ENCODE measurements around the gene DEF6.

The DEF6 gene

GRCh38 chr6:35360349-35361138 lies 62.9 kb downstream of the DEF6 start:
- Mint-ChIP-seq H3K27ac (no peak overlapping the region), H3K4me1 (ENCODE audit: low read depth) (peaks cover 12% of the 10 kb centered on the region), H3K27me3 (ENCODE audit: low read depth) (no peaks in the 10 kb centered on the region), H3K9me3 (no peaks in the 10 kb centered on the region), H3K4me3 (no peak overlapping the region), H3K36me3 (ENCODE audit: low read depth) (peaks cover 22% of the 10 kb centered on the region)

- H3K9me3 Mint-ChIP-seq: no peaks in the 10 kb centered on the region
- H3K27ac Mint-ChIP-seq: no peak overlapping the region
- H3K27me3 Mint-ChIP-seq (ENCODE audit: low read depth): no peaks in the 10 kb centered on the region
- peaks cover 17% of the 10 kb centered on the region for H3K4me1 Mint-ChIP-seq (ENCODE audit: low read depth)
- H3K4me3 Mint-ChIP-seq: no peak overlapping the region
- H3K36me3 Mint-ChIP-seq (ENCODE audit: low read depth): peaks cover 17% of the 10 kb centered on the region
These were observed 64.6 kb downstream of the DEF6 start for GRCh38 chr6:35362200-35362599.

GRCh38 chr6:35363293-35363750 lies 65.7 kb downstream of the DEF6 start:
- Mint-ChIP-seq H3K9me3 (no peaks in the 10 kb centered on the region), H3K27ac (no peak overlapping the region), H3K4me1 (ENCODE audit: low read depth) (peaks cover 20% of the 10 kb centered on the region), H3K4me3 (no peak overlapping the region), H3K27me3 (ENCODE audit: low read depth) (no peaks in the 10 kb centered on the region), H3K36me3 (ENCODE audit: low read depth) (peaks cover 17% of the 10 kb centered on the region)

- Mint-ChIP-seq H3K27me3 (ENCODE audit: low read depth) (no peaks in the 10 kb centered on the region), H3K36me3 (ENCODE audit: low read depth) (peaks cover 23% of the 10 kb centered on the region), H3K4me1 (ENCODE audit: low read depth) (peaks cover 40% of the 10 kb centered on the region), H3K9me3 (no peaks in the 10 kb centered on the region), H3K4me3 (no peak overlapping the region), H3K27ac (peak overlapping the region; percentile 37)
These were observed 68.1 kb downstream of the DEF6 start for GRCh38 chr6:35365594-35366203.

GRCh38 chr6:35366204-35366596 lies 68.6 kb downstream of the DEF6 start:
- H3K9me3 Mint-ChIP-seq: no peaks in the 10 kb centered on the region
- H3K27ac Mint-ChIP-seq: peak overlapping the region; percentile 11
- no peaks in the 10 kb centered on the region for H3K27me3 Mint-ChIP-seq (ENCODE audit: low read depth)
- peaks cover 24% of the 10 kb centered on the region for H3K36me3 Mint-ChIP-seq (ENCODE audit: low read depth)
- no peak overlapping the region for H3K4me3 Mint-ChIP-seq
- peaks cover 45% of the 10 kb centered on the region for H3K4me1 Mint-ChIP-seq (ENCODE audit: low read depth)

- Mint-ChIP-seq H3K27ac (no peak overlapping the region), H3K4me1 (ENCODE audit: low read depth) (peaks cover 51% of the 10 kb centered on the region), H3K4me3 (no peak overlapping the region), H3K36me3 (ENCODE audit: low read depth) (peaks cover 30% of the 10 kb centered on the region), H3K27me3 (ENCODE audit: low read depth) (no peaks in the 10 kb centered on the region), H3K9me3 (no peaks in the 10 kb centered on the region)
These were observed 70.0 kb downstream of the DEF6 start for GRCh38 chr6:35367646-35368037.

- peaks cover 50% of the 10 kb centered on the region for H3K4me1 Mint-ChIP-seq (ENCODE audit: low read depth)
- H3K27ac Mint-ChIP-seq: peak overlapping the region; percentile 72
- H3K36me3 Mint-ChIP-seq (ENCODE audit: low read depth): peaks cover 28% of the 10 kb centered on the region
- no peaks in the 10 kb centered on the region for H3K27me3 Mint-ChIP-seq (ENCODE audit: low read depth)
- H3K9me3 Mint-ChIP-seq: no peaks in the 10 kb centered on the region
- H3K4me3 Mint-ChIP-seq: no peak overlapping the region
These were observed 70.6 kb downstream of the DEF6 start for GRCh38 chr6:35368038-35368887.

- H3K36me3 Mint-ChIP-seq (ENCODE audit: low read depth): peaks cover 30% of the 10 kb centered on the region
- H3K27ac Mint-ChIP-seq: peak overlapping the region; percentile 90
- peak overlapping the region; percentile 69 for H3K4me3 Mint-ChIP-seq
- H3K9me3 Mint-ChIP-seq: no peaks in the 10 kb centered on the region
- H3K4me1 Mint-ChIP-seq (ENCODE audit: low read depth): peaks cover 49% of the 10 kb centered on the region
- no peaks in the 10 kb centered on the region for H3K27me3 Mint-ChIP-seq (ENCODE audit: low read depth)
These were observed 72.6 kb downstream of the DEF6 start for GRCh38 chr6:35370124-35370741.

GRCh38 chr6:35370785-35371493 lies 73.3 kb downstream of the DEF6 start:
- H3K4me1 Mint-ChIP-seq (ENCODE audit: low read depth): peaks cover 47% of the 10 kb centered on the region
- peaks cover 29% of the 10 kb centered on the region for H3K36me3 Mint-ChIP-seq (ENCODE audit: low read depth)
- H3K27me3 Mint-ChIP-seq (ENCODE audit: low read depth): no peaks in the 10 kb centered on the region
- H3K27ac Mint-ChIP-seq: peak overlapping the region; percentile 90
- H3K9me3 Mint-ChIP-seq: no peaks in the 10 kb centered on the region
- H3K4me3 Mint-ChIP-seq: peak overlapping the region; percentile 39
